Ectodermal cell (in vitro differentiated cells): ENCODE results near the gene PANK2.
"Not testable (repeated sequence)": the region's sequence is repeated elsewhere in the genome, so short reads cannot be mapped to it uniquely, and the experiment has no call there.

Experiments used
- H3K27ac ChIP-seq: 2 replicates; pipeline ENCODE4 v1.7.0; 2013; ENCODE audit warnings: mild to moderate bottlenecking, low read depth, low read length; ENCODE audit not compliant: insufficient read depth, poor library complexity, severe bottlenecking
- H3K27me3 ChIP-seq: 2 replicates; pipeline ENCODE4 v1.7.0; 2013; ENCODE audit warnings: mild to moderate bottlenecking, low read length; ENCODE audit not compliant: insufficient read depth, control insufficient read depth, poor library complexity, severe bottlenecking
- H3K36me3 ChIP-seq: one replicate; pipeline ENCODE4 v1.7.0; 2013; ENCODE audit warnings: low read length; ENCODE audit not compliant: control insufficient read depth, insufficient read depth
- H3K4me1 ChIP-seq: one replicate; pipeline ENCODE4 v1.7.0; 2013; ENCODE audit warnings: low read length; ENCODE audit not compliant: control insufficient read depth, insufficient read depth
- H3K4me3 ChIP-seq: 2 replicates; pipeline ENCODE4 v1.7.0; 2013; ENCODE audit warnings: low read depth, low read length, control low read depth; ENCODE audit not compliant: insufficient read depth
- H3K9me3 ChIP-seq: 2 replicates; pipeline ENCODE4 v1.7.0; 2013; ENCODE audit warnings: mild to moderate bottlenecking, low read length, moderate library complexity; ENCODE audit not compliant: control insufficient read depth
- WGBS, 2 experiments: methylation state at CpG; one replicate each; pipeline ENCODE4 v1.1.7; 2013; ENCODE audit warnings: missing lambda C conversion rate in 2 of 2; 5-methylcytosine and 5-hydroxymethylcytosine counted together

PANK2 gene

GRCh38 chr20:3867802-3868201 lies 21.4 kb upstream of the PANK2 start:
- peaks cover 14% of the 10 kb centered on the region for H3K36me3 ChIP-seq
- 81 to 95% methylated on average over 2 of the region's 2 CpGs for WGBS, 2 experiments
- H3K27me3 ChIP-seq = no peaks in the 10 kb centered on the region
- H3K4me1 ChIP-seq = no peaks in the 10 kb centered on the region
- H3K4me3 ChIP-seq = no peak overlapping the region
- no peaks in the 10 kb centered on the region for H3K9me3 ChIP-seq
- no peak overlapping the region for H3K27ac ChIP-seq

- WGBS, 2 experiments = 94 to 96% methylated on average over 10 of the region's 10 CpGs
These were observed 19.1 kb upstream of the PANK2 start for GRCh38 chr20:3869839-3870634.

GRCh38 chr20:3871550-3872265 lies 17.5 kb upstream of the PANK2 start:
- Histone ChIP-seq H3K27me3 (no peaks in the 10 kb centered on the region), H3K36me3 (peaks cover 4% of the 10 kb centered on the region), H3K27ac (no peak overlapping the region), H3K9me3 (no peaks in the 10 kb centered on the region), H3K4me1 (no peaks in the 10 kb centered on the region), H3K4me3 (no peak overlapping the region)
- WGBS, 2 experiments = 95 to 96% methylated on average over 4 of the region's 4 CpGs

More at GRCh38 chr20:3869839-3870634, 19.1 kb upstream of the PANK2 start:
- H3K9me3 ChIP-seq = no peaks in the 10 kb centered on the region
- no peak overlapping the region for H3K27ac ChIP-seq
- no peaks in the 10 kb centered on the region for H3K4me1 ChIP-seq
- H3K36me3 ChIP-seq = peaks cover 10% of the 10 kb centered on the region
- H3K4me3 ChIP-seq = no peak overlapping the region
- no peaks in the 10 kb centered on the region for H3K27me3 ChIP-seq

- Histone ChIP-seq H3K36me3 (peaks cover 4% of the 10 kb centered on the region), H3K4me3 (no peak overlapping the region), H3K27ac (no peak overlapping the region), H3K9me3 (no peaks in the 10 kb centered on the region), H3K4me1 (no peaks in the 10 kb centered on the region), H3K27me3 (no peaks in the 10 kb centered on the region)
- WGBS, 2 experiments = 94 to 97% methylated on average over 5 of the region's 5 CpGs
These were observed 15.7 kb upstream of the PANK2 start for GRCh38 chr20:3873507-3873906.

GRCh38 chr20:3874194-3874844 lies 14.9 kb upstream of the PANK2 start:
- Histone ChIP-seq H3K27me3 (no peaks in the 10 kb centered on the region), H3K4me1 (no peaks in the 10 kb centered on the region), H3K27ac (no peak overlapping the region), H3K9me3 (no peaks in the 10 kb centered on the region), H3K36me3 (peaks cover 4% of the 10 kb centered on the region), H3K4me3 (no peak overlapping the region)
- WGBS, 2 experiments = 77 to 78% methylated on average over 3 of the region's 3 CpGs

GRCh38 chr20:3875378-3875974 lies 13.7 kb upstream of the PANK2 start:
- Histone ChIP-seq H3K36me3 (peaks cover 4% of the 10 kb centered on the region), H3K4me3 (no peak overlapping the region), H3K27me3 (no peaks in the 10 kb centered on the region), H3K4me1 (no peaks in the 10 kb centered on the region), H3K9me3 (no peaks in the 10 kb centered on the region), H3K27ac (no peak overlapping the region)
- 88 to 92% methylated on average over 9 of the region's 9 CpGs for WGBS, 2 experiments

- Histone ChIP-seq H3K27me3 (no peaks in the 10 kb centered on the region), H3K27ac (no peak overlapping the region), H3K4me3 (no peak overlapping the region), H3K4me1 (no peaks in the 10 kb centered on the region), H3K36me3 (peaks cover 4% of the 10 kb centered on the region), H3K9me3 (no peaks in the 10 kb centered on the region)
- WGBS, 2 experiments = 100% methylated on average over 1 of the region's 1 CpG; no CpG with 5 or more reads in 1 of the 2 experiments
These were observed 13.2 kb upstream of the PANK2 start for GRCh38 chr20:3876000-3876399.

GRCh38 chr20:3876676-3877075 lies 12.5 kb upstream of the PANK2 start:
- Histone ChIP-seq H3K4me1 (no peaks in the 10 kb centered on the region), H3K4me3 (no peak overlapping the region), H3K9me3 (no peaks in the 10 kb centered on the region), H3K36me3 (peaks cover 4% of the 10 kb centered on the region), H3K27me3 (no peaks in the 10 kb centered on the region), H3K27ac (no peak overlapping the region)

- not testable (repeated sequence) for H3K27me3 ChIP-seq, H3K36me3 ChIP-seq, H3K9me3 ChIP-seq, H3K4me3 ChIP-seq, H3K27ac ChIP-seq, H3K4me1 ChIP-seq
- WGBS, 2 experiments = 98 to 100% methylated on average over 4 of the region's 4 CpGs
These were observed 10.3 kb upstream of the PANK2 start for GRCh38 chr20:3878921-3879274.

GRCh38 chr20:3885715-3886114 lies 3.5 kb upstream of the PANK2 start:
- Histone ChIP-seq H3K27ac (no peak overlapping the region), H3K4me1 (peaks cover 7% of the 10 kb centered on the region), H3K36me3 (no peaks in the 10 kb centered on the region), H3K27me3 (no peaks in the 10 kb centered on the region), H3K9me3 (no peaks in the 10 kb centered on the region), H3K4me3 (no peak overlapping the region)
- 89 to 91% methylated on average over 3 of the region's 3 CpGs for WGBS, 2 experiments
